GM18502 (cell line): ENCODE measurements around the gene EPHB6.

Source experiments
- ATAC-seq: cut with Tn5 transposase; IDR thresholded peaks from one replicate; pipeline ENCODE4 v1.9.1; 2021; ENCODE audit warnings: mild to moderate bottlenecking; ENCODE audit not compliant: unreplicated experiment, poor library complexity

Gene EPHB6

DNA sequence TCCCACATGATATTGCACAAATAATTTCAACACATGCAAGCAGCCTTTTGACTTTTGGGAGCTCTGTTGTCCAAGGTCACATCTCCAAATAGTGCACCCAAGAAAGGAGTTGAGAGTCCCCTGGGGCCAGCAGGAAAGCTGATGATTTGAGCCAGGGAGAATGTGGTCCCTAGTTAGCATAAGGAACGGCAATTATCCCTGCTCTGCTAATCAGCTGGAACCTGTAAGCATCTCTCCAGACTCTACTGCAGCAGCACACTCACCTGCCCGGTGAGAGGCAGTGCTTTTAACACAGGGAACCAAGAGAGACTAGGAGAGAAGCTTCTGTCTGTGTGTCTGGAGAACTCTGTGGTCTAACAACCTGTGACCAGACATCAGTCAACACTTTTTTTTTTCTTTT is 61.6 kb downstream of the EPHB6 start:
- ATAC-seq, result no peak

DNA sequence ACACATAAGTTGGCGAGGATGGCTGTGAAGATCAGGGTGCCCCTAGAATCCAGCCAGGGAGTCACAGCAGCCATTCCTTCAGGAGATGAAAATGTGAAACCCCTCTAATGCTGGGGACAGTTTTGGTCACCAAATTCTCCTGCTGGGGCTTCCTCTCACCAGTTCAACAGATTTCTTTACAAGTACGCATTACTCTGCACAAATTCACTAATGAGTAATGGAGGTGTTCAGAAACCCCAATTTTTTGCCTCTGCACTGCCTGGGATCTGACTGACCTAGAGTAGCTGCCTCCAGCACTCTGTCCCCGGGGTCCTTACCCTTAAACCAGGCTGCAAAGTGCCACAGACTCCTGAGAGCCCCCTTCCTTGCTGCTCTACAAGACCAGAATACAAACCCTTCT is 62.6 kb downstream of the EPHB6 start:
- no peak for ATAC-seq

DNA sequence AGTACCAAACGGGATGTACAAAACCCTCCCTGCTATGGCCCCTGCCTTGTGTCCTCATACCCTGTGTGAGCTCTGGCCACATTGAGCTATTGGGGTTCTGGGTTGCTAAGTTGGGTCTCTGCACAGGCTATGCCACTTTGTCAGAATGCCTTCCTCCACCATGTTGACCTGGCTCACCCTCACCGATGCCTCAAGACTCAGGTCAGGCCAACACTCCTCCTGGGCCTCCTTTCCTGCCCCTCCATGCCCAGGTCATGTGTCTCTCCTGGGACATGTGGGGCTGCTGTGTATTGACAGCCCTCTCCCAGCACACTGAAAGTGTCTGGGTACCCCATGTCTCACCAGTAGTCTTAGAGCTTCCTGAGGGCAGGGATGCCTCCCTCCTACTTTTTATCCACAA is 64.0 kb downstream of the EPHB6 start:
- no peak for ATAC-seq

DNA sequence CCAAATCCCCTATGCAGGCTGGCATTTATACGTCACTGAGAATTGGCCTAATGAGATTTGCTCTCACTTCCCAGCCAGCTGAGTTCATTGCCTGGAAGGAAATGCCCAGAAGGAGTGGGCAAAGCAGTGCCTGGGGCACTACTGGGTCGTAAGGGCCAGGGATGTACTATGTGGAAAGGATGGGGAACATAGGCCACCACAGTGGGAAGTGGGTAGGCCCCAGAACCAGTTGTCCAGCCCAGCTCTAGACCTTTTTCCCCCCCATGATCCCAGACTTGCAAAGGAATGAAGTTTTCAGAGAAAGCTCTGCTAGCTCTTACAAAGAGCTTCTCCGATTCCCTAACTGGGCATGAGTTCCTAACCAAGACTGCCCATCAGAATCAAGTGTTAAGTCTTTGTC is 64.8 kb downstream of the EPHB6 start:
- no peak for ATAC-seq
